Nephron (organoid): ENCODE data around the gene DDX6.
"Not testable (repeated sequence)": the region's sequence is repeated elsewhere in the genome, so short reads cannot be mapped to it uniquely, and the experiment has no call there.

Source experiments
- H3K27ac Mint-ChIP-seq, 3 experiments: 2 replicates each; pipeline ENCODE4 v1.8.0; 2020; ENCODE audit warnings: mixed read lengths in 3 of 3, mild to moderate bottlenecking in 2 of 3, moderate library complexity in 1 of 3
- H3K27me3 Mint-ChIP-seq: 2 replicates; pipeline ENCODE4 v1.8.0; 2021; ENCODE audit warnings: low read depth, mild to moderate bottlenecking, moderate library complexity, mixed read lengths
- H3K36me3 Mint-ChIP-seq: 2 replicates; pipeline ENCODE4 v1.8.0; 2020; ENCODE audit warnings: low read depth, mixed read lengths
- H3K4me1 Mint-ChIP-seq: 2 replicates; pipeline ENCODE4 v1.8.0; 2020; ENCODE audit warnings: mixed read lengths
- H3K4me3 Mint-ChIP-seq, 3 experiments: 2 replicates each; pipeline ENCODE4 v1.8.0; 2020; ENCODE audit warnings: mild to moderate bottlenecking in 3 of 3, mixed read lengths in 3 of 3, moderate library complexity in 2 of 3
- H3K9me3 Mint-ChIP-seq: 2 replicates; pipeline ENCODE4 v1.8.0; 2020; ENCODE audit warnings: mixed read lengths
- CTCF ChIP-seq, 3 experiments: fragments of 200-600 bp; sonication (generic); IDR thresholded peaks; one replicate each; pipeline ENCODE4 v1.5.0; 2021; ENCODE audit warnings: antibody characterized with exemption in 3 of 3; ENCODE audit not compliant: unreplicated experiment in 3 of 3

Gene DDX6, protein sequence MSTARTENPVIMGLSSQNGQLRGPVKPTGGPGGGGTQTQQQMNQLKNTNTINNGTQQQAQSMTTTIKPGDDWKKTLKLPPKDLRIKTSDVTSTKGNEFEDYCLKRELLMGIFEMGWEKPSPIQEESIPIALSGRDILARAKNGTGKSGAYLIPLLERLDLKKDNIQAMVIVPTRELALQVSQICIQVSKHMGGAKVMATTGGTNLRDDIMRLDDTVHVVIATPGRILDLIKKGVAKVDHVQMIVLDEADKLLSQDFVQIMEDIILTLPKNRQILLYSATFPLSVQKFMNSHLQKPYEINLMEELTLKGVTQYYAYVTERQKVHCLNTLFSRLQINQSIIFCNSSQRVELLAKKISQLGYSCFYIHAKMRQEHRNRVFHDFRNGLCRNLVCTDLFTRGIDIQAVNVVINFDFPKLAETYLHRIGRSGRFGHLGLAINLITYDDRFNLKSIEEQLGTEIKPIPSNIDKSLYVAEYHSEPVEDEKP

GRCh38 chr11:118791111-118791960 is at the start of gene DDX6:
DDX6 (minus strand) TSS chr11:118791164; CDS start chr11:118786251, 4,913 bp downstream.
- H3K9me3 Mint-ChIP-seq, result no peaks in the 10 kb centered on the region
- H3K27me3 Mint-ChIP-seq, result no peaks in the 10 kb centered on the region
- peak within 1 kb of the TSS; percentile 95 to 99 (median 99) for H3K4me3 Mint-ChIP-seq
- H3K4me1 Mint-ChIP-seq, result peaks cover 24% of the 10 kb centered on the region
- H3K36me3 Mint-ChIP-seq, result peaks cover 9% of the 10 kb centered on the region
- TF ChIP-seq CTCF (IDR thresholded peaks at IDR 0.05; ENCODE audit: unreplicated experiment in 3 of 3), result no peak
- H3K27ac Mint-ChIP-seq, result peak within 1 kb of the TSS; percentile 100

DNA sequence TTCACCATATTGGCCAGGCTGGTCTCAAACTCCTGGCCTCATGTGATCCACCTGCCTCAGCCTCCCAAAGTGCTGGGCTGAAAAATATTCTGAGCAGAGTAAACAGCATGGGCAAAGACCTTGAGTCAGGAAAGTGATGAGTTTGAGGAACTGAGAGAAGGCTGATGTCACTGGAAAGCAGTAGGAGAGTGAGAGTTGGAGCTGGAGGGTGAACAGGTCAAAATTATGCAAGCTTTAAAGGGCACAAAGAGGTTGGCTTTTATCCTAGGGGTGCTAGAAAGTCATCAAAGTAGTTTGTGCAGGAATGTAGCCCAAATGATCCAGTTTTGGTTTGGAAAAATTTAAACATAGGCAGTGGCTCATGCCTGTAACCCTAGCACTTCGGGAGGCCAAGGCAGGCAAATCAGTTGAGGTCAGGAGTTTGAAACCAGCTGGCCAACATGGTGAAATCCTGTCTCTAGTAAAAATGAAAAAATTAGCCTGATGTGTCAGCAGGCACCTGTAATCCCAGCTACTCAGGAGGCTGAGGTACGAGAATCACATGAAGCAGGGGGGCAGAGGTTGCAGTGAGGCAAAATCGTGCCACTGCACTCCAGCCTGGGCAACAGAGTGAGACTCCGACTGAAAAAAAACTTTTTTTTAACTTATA is 48.1 kb upstream of the DDX6 start:
- H3K27me3 Mint-ChIP-seq, result no peaks in the 10 kb centered on the region
- no peaks in the 10 kb centered on the region for H3K4me1 Mint-ChIP-seq
- TF ChIP-seq CTCF (IDR thresholded peaks at IDR 0.05; ENCODE audit: unreplicated experiment in 3 of 3), result no peak
- no peaks in the 10 kb centered on the region for H3K36me3 Mint-ChIP-seq
- H3K27ac Mint-ChIP-seq, result no peak overlapping the region
- H3K9me3 Mint-ChIP-seq, result peaks cover 2% of the 10 kb centered on the region
- H3K4me3 Mint-ChIP-seq, result no peak overlapping the region

DNA sequence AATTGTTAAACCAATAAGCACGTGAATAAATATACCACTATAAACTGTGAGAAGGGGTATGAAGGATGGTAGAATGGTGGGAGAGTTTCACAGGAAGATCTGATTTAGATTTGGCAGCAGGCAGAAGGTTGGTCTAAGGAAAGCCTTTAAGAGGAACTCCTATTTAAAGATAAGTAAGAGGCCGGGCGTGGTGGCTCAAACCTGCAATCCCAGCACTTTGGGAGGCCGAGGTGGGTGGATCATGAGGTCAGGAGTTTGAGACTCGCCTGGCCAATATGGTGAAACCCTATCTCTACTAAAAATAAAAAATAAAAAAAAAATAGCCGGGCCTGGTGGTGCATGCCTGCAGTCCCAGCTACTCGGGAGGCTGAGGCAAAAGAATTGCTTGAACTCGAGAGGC is 46.9 kb upstream of the DDX6 start:
- no peak for TF ChIP-seq CTCF (IDR thresholded peaks at IDR 0.05; ENCODE audit: unreplicated experiment in 3 of 3)
- Mint-ChIP-seq H3K27ac (no peak overlapping the region), H3K9me3 (peaks cover 2% of the 10 kb centered on the region), H3K36me3 (no peaks in the 10 kb centered on the region), H3K4me3 (no peak overlapping the region), H3K27me3 (no peaks in the 10 kb centered on the region), H3K4me1 (no peaks in the 10 kb centered on the region)

- no peaks in the 10 kb centered on the region for H3K36me3 Mint-ChIP-seq
- peaks cover 2% of the 10 kb centered on the region for H3K9me3 Mint-ChIP-seq
- TF ChIP-seq CTCF (IDR thresholded peaks at IDR 0.05; ENCODE audit: unreplicated experiment in 3 of 3), result no peak
- no peaks in the 10 kb centered on the region for H3K27me3 Mint-ChIP-seq
- no peak overlapping the region for H3K27ac Mint-ChIP-seq
- no peaks in the 10 kb centered on the region for H3K4me1 Mint-ChIP-seq
- no peak overlapping the region for H3K4me3 Mint-ChIP-seq
These were observed 43.6 kb upstream of the DDX6 start for GRCh38 chr11:118834427-118835028.

DNA sequence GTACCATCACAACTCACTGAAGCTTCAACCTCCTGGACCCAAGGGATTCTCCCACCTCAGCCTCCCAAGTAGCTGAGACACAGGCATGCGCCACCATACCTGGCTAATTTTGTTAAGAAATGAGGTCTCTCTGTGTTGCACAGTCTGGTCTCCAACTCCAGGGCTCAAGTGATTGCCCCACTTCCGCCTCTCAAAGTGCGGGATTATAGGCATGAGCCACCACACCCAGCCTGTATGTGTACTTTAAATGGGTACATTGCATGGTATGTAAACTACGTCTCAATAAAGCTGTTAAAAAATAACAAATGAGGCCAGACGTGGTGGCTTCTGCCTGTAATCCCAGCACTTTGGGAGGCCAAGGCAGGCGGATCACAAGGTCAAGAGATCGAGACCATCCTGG is 36.2 kb upstream of the DDX6 start:
- H3K36me3 Mint-ChIP-seq, result no peaks in the 10 kb centered on the region
- no peaks in the 10 kb centered on the region for H3K27me3 Mint-ChIP-seq
- H3K4me3 Mint-ChIP-seq, result no peak overlapping the region
- no peak for TF ChIP-seq CTCF (IDR thresholded peaks at IDR 0.05; ENCODE audit: unreplicated experiment in 3 of 3)
- H3K27ac Mint-ChIP-seq, result no peak overlapping the region
- H3K4me1 Mint-ChIP-seq, result no peaks in the 10 kb centered on the region
- no peaks in the 10 kb centered on the region for H3K9me3 Mint-ChIP-seq

- not testable (repeated sequence) for H3K27ac Mint-ChIP-seq, H3K4me3 Mint-ChIP-seq, H3K27me3 Mint-ChIP-seq, H3K9me3 Mint-ChIP-seq, H3K36me3 Mint-ChIP-seq, H3K4me1 Mint-ChIP-seq
These were observed 32.1 kb upstream of the DDX6 start for GRCh38 chr11:118822936-118823510.
